ENCODE results near the gene LRRTM3.

The LRRTM3 gene

DNA sequence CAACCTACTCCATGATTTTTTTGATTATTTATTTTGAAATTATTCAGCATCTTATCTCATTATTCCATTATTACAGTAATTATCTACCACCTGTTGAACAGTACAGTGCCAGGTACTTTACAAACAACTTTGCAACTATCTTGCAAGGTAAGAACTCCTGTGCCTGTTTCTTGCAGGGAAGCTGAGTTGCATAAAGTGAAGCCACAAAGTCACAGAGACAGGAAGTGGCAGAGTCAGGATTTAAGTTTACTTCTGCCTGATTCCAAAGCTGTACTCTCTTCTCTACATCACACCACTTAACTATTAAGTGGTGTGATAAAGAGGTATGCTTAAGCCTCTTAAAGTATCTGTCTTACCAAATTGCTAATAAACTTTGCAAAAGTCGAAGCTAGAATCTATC lies 80.1 kb downstream of the LRRTM3 start:
- no peak overlapping the region for H3K4me3 ChIP-seq (ENCODE audit: low read depth, low read length)
- TF ChIP-seq, protein P1, sequence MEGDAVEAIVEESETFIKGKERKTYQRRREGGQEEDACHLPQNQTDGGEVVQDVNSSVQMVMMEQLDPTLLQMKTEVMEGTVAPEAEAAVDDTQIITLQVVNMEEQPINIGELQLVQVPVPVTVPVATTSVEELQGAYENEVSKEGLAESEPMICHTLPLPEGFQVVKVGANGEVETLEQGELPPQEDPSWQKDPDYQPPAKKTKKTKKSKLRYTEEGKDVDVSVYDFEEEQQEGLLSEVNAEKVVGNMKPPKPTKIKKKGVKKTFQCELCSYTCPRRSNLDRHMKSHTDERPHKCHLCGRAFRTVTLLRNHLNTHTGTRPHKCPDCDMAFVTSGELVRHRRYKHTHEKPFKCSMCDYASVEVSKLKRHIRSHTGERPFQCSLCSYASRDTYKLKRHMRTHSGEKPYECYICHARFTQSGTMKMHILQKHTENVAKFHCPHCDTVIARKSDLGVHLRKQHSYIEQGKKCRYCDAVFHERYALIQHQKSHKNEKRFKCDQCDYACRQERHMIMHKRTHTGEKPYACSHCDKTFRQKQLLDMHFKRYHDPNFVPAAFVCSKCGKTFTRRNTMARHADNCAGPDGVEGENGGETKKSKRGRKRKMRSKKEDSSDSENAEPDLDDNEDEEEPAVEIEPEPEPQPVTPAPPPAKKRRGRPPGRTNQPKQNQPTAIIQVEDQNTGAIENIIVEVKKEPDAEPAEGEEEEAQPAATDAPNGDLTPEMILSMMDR (IDR thresholded peaks at IDR 0.05; ENCODE audit: borderline replicate concordance, insufficient read depth, low read depth, low read length) = no peak

DNA sequence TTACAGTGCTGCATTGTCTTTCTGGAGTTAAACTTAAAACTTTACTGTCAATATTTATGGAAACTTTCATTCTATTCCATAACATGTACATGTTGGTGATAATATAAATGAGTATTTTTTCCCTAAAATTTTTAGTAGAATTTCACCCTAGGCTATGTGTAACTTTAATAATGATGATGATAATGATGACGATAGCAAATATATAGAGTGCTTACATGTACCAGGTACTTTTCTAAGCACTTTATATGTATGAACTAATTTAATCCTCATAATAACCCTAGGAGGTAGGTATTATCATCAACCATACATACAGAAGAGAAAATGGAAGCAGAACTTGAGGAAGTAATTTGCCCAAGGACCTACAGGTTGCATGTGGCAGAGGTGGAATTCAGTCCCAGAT lies 85.6 kb downstream of the LRRTM3 start:
- no peak overlapping the region for H3K4me3 ChIP-seq (ENCODE audit: low read depth, low read length)
- TF ChIP-seq, protein P1 (IDR thresholded peaks at IDR 0.05; ENCODE audit: borderline replicate concordance, insufficient read depth, low read depth, low read length) = no peak

DNA sequence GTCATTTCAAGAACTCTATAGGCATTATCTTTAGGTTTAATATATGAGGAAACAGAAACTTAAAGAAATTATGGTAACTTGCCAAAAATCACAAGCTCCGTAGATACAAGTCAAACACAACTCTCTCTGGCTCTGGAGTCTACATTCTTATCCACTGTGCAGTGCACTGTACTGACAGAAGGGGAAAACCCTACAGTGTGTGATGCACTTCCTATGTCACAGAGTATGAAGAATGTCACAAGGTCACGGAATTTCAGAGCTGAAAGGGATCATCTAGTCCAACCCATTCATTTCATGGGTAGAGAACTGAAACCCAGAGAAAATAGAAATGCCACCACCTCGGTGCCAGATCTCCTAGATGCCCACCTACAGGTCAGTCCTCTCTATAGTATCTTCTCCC lies 86.1 kb downstream of the LRRTM3 start:
- TF ChIP-seq, protein P1 (IDR thresholded peaks at IDR 0.05; ENCODE audit: borderline replicate concordance, insufficient read depth, low read depth, low read length) = no peak
- H3K4me3 ChIP-seq (ENCODE audit: low read depth, low read length) = no peak overlapping the region

DNA sequence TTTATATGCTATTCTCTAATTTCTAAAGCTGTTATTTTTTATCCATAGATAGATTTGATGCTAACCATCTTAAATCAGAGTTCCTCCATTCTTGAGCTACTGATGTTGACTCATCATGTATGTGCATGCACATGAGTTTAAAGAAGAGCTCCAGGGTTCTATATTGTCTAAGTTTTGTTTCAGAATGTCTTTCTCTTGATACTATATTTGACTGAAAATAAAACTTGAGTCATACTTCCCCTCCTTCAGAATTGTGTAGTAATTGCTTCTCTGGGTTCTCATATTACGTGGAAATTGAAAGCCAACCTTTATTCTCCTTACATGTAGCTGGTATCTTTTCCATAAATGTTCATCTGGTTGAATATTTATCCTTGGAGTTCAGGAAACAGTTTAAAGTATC lies 89.4 kb downstream of the LRRTM3 start:
- TF ChIP-seq, protein P1 (IDR thresholded peaks at IDR 0.05; ENCODE audit: borderline replicate concordance, insufficient read depth, low read depth, low read length) = no peak
- H3K4me3 ChIP-seq (ENCODE audit: low read depth, low read length) = no peak overlapping the region

DNA sequence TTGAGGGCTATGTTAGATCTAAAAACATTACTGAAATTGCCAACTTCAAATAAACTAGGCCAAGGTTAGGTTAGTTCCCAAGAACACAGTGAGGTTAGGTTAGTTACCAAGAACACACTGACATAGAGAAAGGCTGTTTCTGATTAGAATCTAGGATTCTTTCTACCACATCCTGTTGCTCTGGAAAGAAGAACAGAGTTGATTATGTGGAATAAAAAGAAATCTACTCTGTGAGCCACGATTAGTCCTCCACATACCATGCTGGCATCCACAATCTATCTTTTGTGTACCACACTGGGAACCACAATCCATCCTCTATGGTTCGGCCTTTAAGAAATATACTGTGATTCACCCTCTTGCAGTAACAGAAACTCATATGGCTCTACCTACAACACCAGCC lies 91.4 kb downstream of the LRRTM3 start:
- TF ChIP-seq, protein P1 (IDR thresholded peaks at IDR 0.05; ENCODE audit: borderline replicate concordance, insufficient read depth, low read depth, low read length) = no peak
- no peak overlapping the region for H3K4me3 ChIP-seq (ENCODE audit: low read depth, low read length)

DNA sequence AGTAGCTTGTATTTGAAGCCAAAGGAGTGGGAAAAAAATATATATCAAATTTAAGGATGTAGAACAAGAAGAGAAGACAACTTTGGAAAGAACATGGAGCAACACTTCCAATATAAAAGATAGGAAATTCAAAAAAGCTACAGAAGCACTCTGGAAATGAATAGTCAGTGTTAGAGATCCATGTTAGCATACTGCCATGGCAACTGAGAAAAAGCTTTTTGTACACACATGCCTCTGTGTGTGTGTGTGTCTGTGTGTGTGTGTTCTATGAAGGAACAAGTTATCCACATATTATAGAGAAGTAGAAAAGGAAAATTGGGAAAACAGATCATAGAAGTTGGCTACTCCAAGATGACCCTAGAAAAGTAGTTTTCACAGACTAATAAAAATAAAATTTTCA lies 96.3 kb downstream of the LRRTM3 start:
- TF ChIP-seq, protein P1 (IDR thresholded peaks at IDR 0.05; ENCODE audit: borderline replicate concordance, insufficient read depth, low read depth, low read length) = no peak
- no peak overlapping the region for H3K4me3 ChIP-seq (ENCODE audit: low read depth, low read length)

DNA sequence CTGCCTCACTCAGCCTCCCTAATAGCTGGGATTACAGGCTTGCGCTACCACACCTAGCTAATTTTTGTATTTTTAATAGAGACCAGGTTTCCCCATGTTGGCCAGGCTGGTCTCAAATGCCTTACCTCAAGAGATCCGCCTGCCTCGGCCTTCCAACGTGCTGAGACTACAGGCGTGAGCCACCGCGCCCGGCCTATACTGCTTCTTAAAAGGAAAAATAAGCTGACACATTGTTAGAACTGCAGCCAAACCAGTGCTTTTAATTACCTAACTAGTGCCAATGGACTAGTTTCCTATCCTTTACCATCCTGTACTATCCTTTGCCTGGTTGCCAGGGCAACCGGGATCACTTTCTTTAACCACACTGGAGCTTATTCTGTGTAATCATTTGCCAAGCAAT lies 108.0 kb downstream of the LRRTM3 start:
- no peak overlapping the region for H3K4me3 ChIP-seq (ENCODE audit: low read depth, low read length)
- TF ChIP-seq, protein P1 (IDR thresholded peaks at IDR 0.05; ENCODE audit: borderline replicate concordance, insufficient read depth, low read depth, low read length) = no peak
